Stimulated activated naive CD8-positive, alpha-beta T cell treated with anti-CD3 and anti-CD28 coated beads, Interleukin-15, Interleukin-2, amounts not matched to agents 100 U/mL and 50 U/mL, for 24 hours (primary cell): ENCODE measurements around the gene BACH2.
"Not testable (repeated sequence)": the region's sequence is repeated elsewhere in the genome, so short reads cannot be mapped to it uniquely, and the experiment has no call there.

Source experiments
- ATAC-seq: fragments of 150-1000 bp; cut with Tn5 transposase; one replicate; pipeline ENCODE4 v1.10.0; 2021
- DNase-seq: peaks from one replicate; pipeline ENCODE4 v3.0.0; 2021

Gene BACH2

DNA sequence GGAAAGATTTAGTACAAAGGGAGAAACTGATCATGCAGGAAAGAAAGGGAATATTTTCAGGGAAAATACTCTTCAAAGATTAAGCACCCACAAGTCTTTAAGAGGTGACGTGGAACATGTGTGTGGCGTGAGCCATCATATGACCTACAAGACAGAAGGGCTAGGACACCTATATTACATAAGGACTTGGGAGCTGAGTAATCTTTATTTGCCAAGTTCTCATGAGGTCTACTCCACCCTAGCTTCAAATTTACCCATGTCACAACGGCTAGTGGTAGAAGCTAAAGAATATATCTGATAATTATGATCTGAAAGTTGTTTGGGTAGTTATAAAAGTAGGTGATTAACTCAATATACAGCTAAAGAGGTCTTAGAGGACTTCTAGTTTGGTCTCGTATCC is 234.6 kb downstream of the BACH2 start:
- DNase-seq, result no peak
- no peak for ATAC-seq

DNA sequence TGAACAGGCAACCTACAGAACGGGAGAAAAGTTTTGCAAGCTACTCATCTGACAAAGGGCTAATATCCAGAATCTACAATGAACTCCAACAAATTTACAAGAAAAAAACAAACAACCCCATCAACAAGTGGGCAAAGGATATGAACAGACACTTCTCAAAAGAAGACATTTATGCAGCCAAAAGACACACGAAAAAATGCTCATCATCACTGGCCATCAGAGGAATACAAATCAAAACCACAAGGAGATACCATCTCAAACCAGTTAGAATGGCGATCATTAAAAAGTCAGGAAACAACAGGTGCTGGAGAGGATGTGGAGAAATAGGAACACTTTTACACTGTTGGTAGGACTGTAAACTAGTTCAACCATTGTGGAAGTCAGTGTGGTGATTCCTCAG is 237.5 kb downstream of the BACH2 start:
- not testable (repeated sequence) for ATAC-seq, DNase-seq

DNA sequence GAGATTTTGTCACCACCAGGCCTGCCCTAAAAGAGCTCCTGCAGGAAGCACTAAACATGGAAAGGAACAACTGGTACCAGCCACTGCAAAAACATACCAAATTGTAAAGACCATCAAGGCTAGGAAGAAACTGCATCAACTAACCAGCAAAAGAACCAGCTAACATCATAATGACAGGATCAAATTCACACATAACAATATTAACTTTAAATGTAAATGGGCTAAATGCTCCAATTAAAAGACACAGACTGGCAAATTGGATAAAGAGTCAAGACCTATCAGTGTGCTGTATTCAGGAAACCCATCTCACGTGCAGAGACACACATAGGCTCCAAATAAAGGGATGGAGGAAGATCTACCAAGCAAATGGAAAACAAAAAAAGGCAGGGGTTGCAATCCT is 240.7 kb downstream of the BACH2 start:
- not testable (repeated sequence) for ATAC-seq, DNase-seq

DNA sequence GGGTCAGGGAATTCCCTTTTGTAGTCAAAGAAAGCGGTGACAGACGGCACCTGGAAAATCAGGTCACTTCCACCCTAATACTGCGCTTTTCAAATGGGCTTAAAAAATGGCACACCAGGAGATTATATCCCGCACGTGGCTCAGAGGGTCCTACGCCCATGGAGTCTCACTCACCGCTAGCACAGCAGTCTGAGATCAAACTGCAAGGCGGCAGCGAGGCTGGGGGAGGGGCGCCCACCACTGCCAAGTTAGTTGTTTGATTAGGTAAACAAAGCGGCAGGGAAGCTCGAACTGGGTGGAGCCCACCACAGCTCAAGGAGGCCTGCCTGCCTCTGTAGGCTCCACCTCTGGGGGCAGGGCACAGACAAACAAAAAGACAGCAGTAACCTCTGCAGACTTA is 242.4 kb downstream of the BACH2 start:
- not testable (repeated sequence) for DNase-seq, ATAC-seq

DNA sequence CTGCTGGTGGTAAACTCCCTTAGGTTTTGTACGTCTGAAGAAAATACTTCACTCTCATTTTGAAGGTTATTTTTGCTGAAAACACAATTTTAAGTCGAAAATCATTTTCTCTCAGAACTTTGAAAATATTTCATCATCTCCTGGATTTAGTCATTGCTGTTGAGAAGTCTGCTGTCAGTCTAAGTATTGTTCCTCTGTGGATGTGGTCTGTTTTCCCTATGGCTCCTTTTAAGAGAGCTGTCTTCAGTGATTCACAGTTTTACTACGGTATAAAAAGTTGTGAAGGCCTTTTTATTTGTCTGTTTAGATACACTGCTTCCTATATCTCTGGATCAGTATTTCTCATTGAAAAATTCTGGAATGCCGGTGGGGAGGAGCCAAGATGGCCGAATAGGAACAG is 243.0 kb downstream of the BACH2 start:
- ATAC-seq, result no peak
- DNase-seq, result no peak

DNA sequence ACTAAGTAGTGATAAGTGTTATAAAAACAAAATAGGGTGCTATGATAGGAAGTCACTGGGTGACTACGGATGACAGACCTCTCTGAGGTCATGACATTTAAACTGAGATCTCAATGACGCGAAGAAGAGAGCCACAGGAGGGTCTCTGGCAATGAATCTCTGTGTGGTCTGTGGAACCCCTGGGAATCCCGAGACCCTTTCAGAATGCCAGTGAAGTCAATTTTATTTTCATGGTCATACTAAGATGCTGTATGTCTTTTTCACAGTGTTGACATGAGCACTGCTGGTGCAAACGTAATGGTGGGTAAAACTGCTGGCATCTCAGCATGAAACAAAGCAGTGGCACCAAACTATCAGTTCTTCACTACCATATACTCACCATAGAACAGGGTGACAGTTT is 247.3 kb downstream of the BACH2 start:
- ATAC-seq, result peak; percentile 75

DNA sequence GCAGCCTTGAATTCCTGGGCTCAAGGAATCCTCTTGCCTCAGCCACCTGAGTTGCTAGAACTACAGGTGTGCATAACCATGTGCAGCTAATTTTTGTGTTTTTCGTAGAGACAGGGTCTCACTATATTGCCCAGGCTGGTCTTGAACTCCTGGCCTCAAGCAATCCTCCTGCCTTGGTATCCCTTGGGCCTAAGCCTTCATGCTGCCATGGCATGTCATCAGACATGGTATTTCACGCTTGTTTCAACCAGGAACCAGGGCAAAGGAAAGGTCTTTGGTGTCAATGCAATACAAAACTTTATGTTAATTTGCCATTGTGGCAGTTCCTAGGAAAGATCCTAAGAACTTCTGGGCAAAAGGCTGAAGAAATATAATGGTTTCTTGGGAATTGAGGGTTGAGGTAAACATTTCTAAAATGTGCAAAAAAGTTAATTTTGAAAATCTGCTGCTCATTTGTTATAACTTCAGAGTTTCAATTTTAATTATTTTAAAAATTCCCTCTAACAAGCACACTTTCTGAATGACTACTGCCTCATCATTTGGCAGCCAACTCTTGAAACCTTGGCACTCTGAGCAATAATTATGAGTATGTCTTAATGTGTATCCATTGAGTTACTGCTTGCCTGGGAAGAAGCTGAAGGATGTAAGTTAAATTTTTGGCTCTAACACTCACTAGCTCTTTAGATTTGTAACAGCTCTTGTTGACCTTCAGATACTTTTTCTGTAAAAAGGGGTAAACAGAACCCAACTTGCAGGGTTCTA is 248.3 kb downstream of the BACH2 start:
- ATAC-seq (peak; percentile 42), DNase-seq (no peak)

More for the DNA sequence above, 247.3 kb downstream of the BACH2 start:
- DNase-seq, result peak; percentile 38

DNA sequence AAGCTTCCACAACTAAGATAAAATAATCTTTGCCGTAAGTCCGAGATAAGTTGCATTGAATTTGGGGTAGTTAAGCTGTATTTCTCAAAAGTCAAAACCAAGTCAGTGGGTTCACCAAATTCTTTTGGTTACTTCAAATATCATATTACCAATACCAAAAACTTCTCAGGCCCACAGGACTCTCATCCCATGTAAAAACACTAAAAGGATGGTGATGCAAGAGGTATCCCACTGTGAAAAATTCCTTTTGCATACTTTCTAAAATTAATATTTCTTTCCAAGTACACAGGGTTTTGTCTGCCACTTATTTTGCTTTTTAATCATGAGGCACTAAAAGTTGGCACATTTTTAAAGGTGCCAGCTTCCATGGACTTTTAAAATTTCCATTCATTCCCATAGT is 251.1 kb downstream of the BACH2 start:
- DNase-seq, result no peak

DNA sequence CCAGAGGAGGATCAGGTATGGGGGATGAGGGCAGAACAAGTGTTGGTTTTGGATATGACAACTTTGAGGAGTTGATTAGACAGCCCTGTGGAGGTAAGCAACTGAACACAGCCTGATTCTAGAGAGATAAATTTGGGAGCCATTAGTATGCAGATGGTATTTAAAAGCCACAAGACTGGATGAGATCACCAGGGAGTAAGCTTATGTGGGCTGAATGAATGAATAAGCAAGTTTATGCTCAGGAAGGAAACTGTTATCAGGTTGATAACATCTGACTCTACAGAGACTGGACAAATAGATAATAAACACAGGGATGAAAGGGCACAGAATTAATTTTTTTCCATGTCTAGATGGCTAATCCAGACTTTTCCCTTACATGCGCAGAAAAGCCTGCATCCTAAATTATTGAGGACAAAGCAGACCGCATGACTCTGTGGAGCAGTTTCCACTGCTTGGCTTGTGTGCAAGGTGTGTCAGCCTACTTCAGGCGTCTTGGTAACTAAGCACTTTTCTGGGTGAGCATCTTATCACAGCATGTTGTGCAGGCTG is 251.7 kb downstream of the BACH2 start:
- no peak for DNase-seq
- peak; percentile 56 for ATAC-seq

More for the DNA sequence above, 251.1 kb downstream of the BACH2 start:
- ATAC-seq, result no peak

DNA sequence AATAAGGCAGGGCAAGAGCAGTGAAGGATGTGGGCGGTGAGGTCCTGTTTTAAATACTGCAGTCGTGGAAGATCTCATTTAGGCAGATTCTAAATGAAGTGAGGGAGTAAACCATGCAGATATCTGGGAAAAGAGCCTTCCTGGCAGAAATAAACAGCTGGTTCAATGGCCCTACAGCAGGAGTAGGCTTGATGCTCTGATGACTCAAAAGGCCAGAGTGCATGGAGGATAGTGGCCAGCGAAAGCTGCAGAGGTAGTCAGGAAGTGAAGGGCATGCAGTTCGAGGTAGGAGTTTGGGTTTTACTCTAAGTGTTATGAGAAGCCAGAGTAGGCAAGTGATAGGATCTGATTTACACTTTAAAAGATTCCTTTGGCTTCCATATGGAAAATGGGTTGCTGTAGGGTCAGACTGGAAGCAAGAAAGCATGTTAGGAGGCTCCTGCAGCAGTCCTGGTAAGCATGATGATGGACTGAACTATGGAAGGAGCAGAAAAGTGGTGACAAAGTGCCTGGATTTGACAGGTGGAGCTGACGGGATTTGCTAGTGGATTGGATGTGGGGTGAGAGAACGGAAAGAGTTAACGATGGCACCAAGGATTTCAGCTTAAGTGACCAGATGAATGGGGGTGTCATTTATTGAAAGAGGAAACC is 252.3 kb downstream of the BACH2 start:
- no peak for ATAC-seq
- DNase-seq, result no peak

DNA sequence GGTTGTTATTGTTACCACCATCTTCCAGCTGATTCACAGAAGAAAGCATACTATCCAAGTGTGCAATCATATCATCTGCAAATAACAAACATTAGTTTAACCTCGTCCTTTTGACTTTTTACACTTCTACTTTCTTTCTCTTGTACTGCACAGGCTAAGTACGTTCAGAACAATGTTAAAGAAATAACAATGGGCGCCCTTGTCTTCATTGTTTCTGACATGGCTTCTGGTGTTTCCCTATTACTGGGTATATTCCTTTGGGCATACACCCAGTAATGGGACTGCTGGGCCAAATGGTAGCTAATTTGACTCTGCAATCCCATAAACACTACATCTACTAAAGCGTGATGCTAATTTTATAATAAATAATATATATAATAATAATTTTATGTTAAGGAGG is 255.7 kb downstream of the BACH2 start:
- no peak for DNase-seq
- ATAC-seq, result no peak

DNA sequence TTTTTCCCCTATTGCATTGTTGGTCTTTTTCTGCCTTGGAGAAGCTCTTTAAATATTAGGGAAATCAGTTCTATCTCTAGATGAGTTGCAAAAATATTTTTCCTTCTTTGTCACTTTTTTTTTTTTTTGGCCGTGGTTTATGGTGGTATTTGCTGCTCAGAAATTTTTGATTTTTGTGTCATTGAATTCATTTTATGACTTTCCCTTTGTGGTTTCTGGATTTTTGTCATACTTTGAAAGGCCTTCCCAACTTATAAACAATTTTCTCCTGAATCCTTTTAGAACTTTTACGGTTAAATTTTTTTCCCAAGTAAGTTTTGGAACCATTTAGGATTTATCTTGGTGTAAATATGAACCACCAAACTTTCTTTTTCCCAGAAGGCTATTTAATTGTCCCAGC is 256.7 kb downstream of the BACH2 start:
- DNase-seq (no peak), ATAC-seq (no peak)

DNA sequence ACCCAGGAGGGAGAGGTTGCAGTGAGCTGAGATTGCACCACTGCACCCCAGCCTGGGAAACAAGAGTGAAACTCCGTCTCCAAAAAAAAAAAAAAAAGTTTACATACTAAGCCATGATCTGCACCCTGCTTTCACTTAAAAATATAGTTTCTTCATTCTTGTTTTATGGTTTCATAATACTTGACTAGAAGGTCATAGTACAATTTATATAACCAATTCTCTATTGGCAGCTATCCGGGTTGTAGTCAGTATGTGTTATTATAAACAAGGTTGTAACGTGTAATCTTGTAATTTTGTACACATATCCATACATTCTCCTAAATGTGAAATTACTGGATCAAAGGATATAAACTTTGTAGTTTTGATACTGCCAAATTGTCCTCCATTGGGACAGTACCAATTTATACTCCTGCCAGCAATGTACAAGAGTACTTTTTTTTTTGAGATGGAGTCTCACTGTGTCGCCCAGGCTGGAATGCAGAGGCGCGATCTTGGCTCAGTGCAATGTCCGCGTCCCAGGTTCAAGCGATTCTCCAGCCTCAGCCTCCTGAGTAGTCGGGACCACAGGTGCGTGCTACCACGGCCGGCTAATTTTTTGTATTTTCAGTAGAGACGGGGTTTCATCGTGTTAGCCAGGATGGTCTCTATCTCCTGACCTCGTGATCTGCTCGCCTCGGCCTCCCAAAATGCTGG is 257.5 kb downstream of the BACH2 start:
- ATAC-seq, result no peak
- DNase-seq, result no peak

DNA sequence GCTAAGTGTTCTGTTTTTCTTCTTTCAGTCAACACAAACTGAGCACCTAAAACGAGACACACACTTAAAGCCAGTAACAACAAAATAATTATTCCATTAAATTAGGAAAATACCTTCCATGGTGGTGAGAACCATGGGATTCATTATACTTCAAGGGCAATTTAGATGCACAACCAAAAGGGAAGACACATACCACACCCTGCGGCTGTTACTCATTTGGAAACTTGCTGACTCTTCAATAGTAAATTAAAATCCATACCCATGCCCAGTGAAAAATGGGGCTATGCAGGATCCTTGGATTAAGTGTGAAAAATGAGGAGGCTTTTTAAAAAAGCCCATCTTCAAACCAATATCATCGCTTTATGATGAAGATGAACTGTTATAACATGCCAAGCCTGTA is 259.7 kb downstream of the BACH2 start:
- peak; percentile 29 for ATAC-seq
- no peak for DNase-seq

DNA sequence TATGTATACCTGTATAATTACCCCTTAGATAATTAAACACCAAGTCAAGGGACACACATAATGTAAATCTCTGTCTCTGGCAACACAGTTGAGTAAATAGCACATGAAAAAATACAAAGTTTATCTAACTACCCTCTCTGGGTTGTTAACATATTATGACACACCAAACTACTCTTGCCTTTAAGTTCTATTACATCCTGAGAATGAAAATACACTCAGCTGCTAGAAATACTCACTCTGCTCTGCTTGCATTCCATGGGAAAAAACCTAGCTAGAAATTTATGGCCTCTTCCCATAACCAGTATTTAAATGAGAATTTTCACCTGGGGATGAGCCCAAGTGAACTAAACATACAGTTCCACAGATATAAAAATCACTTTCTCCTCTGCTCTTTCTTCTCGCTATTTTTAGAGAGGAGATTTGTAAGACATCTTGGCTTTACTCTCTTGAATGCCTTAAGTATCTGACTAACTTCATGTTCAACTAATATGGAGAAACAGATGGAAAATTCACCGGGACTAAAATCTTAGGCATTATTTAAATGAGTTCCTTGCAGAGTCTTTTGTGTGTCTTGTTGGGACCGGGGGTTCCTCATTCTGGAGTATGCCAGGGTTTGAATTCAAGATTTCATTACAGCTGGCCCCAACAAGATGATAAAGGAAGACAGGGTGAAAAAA is 261.5 kb downstream of the BACH2 start:
- DNase-seq (no peak), ATAC-seq (no peak)

DNA sequence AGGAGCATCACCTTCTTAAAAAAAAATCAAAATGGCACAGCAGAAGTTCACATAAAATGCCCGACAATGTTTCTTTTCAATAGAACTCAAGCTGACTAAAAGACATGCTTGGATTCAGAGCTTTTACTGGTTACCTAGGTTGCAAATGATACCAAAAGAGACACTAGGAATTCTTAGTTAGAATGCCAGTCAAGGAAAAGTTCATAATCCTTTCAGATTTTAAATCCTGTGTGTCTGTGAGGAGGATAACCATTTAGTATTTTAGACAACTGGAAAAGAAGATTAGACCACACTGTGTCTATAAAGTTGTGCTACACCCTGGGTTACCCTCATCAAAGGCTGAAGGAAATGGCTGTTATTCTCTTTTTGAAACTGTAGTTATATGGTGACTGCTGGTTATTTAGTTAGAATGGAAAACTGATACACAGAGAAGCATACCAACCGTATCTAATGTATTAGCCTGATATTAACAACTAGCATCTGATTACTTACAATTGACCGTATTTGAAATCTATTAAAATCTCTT is 262.8 kb downstream of the BACH2 start:
- DNase-seq, result no peak
- no peak for ATAC-seq

DNA sequence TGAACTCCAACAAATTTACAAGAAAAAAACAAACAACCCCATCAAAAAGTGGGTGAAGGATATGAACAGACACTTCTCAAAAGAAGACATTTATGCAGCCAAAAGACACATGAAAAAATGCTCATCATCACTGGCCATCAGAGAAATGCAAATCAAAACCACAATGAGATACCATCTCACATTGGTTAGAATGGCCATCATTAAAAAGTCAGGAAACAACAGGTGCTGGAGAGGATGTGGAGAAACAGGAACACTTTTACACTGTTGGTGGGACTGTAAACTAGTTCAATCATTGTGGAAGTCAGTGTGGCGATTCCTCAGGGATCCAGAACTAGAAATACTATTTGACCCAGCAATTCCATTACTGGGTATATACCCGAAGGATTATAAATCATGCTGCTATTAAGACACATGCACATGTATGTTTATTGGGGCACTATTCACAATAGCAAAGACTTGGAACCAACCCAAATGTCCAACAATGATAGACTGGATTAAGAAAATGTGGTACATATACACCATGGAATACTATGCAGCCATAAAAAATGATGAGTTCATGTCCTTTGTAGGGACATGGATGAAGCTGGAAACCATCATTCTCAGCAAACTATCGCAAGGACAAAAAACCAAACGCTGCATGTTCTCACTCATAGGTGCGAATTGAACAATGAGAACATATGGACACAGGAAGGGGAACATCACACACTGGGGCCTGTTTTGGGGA is 264.0 kb downstream of the BACH2 start:
- not testable (repeated sequence) for DNase-seq, ATAC-seq

DNA sequence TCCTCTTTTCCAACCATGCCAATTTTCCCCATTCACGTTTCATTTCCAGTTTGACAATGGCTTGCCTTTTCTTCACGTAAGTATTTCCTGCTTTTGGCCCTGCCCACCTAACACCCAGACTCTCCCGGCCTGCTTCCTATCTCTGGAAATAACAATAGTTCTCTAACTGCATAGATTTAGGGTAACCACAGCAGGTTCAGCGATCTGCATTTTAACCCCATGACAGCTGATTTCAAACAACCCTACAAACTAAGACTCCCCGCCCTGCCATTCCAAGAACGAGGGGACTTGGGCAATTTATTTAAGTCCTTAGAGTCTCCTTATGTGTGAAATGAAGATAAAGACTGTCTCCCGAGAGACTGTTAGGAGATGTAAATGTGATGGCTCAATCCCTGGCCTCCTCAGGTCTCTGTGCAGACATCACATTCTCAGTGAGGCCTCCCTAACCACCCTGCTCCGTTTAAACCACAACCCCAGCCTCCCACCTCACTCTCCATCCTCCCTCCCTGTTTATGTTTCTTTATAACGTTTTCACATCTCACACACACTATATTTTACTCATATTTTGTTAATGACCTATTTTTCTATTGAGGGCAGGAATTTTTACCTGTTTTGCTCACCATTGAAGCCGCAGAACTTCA is 267.5 kb downstream of the BACH2 start:
- ATAC-seq (peak; percentile 34), DNase-seq (peak; percentile 35)

DNA sequence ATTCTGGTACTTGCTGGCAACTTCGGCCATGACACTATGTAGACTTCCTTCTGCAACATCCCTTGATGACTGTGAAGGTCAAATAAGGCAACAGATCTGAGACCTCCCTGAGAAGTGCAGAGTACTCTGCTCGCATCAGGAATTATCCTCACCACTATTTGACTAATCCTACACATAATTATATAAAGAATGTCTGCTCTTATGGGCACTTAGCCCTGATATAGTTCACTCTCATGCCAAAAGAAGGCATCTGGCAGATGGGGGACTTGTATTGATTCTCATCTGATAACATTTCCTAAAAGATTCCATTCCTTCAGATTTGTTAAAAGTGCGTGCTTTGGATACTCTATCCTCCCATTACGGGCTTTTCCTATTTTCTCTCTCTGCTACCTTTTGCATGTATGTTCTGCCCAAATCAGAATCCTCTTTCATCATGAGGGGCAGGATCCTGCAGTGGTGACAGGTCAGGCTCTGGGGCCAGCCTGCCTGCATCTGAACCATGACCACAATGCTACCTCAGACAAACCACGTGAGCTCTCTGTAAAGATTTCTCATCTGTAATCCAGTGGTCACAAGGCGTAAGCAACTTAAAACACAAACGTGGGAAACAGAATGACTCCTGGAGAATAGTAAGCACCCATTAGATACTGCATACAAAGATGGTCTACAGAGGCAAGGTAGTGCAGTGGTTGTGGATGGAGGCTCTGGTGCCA is 268.4 kb downstream of the BACH2 start:
- DNase-seq, result peak; percentile 36

DNA sequence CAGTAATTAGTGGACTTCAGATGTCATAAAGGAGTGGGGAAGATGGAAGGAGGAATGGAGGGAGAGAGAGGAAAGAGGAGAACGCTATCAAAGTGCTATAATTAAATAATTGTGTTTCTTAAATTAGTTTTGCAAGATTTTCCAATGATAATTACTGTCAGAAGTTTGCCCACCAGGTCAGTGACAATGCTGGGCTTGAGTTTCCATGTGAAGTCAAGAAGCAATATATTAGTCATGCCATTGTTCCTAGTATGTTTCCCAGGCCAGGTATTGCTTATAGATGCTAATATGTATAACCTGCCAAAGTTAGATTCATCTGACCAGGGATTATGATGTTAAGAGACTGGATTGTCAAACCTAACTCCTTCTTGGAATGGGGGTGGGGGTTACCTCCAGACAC is 270.4 kb downstream of the BACH2 start:
- DNase-seq (no peak), ATAC-seq (no peak)

More for the DNA sequence above, 268.4 kb downstream of the BACH2 start:
- peak; percentile 44 for ATAC-seq
